Peyer's patch (tissue), 4 donors: Measurements from ENCODE around the gene MCOLN1.

Experiments used
- POLR2A ChIP-seq, 2 donors: fragments of 450-650 bp; IDR thresholded peaks; one replicate each; pipeline ENCODE4 v1.5.1; 2017; ENCODE audit warnings: antibody characterized with exemption in 2 of 2, mild to moderate bottlenecking in 2 of 2, moderate library complexity in 2 of 2
- TF ChIP-seq, protein P1 (sequence below), 6 experiments: fragments of 450-650 bp in 4 of 6; fragments of 200-600 bp in 2 of 6; sonication (generic) in 1 of 6; IDR thresholded peaks; one replicate each; pipeline ENCODE4 v1.5.1; 2017 to 2019; ENCODE audit warnings: antibody characterized with exemption in 6 of 6, mild to moderate bottlenecking in 3 of 6, moderate library complexity in 1 of 6

DNA sequence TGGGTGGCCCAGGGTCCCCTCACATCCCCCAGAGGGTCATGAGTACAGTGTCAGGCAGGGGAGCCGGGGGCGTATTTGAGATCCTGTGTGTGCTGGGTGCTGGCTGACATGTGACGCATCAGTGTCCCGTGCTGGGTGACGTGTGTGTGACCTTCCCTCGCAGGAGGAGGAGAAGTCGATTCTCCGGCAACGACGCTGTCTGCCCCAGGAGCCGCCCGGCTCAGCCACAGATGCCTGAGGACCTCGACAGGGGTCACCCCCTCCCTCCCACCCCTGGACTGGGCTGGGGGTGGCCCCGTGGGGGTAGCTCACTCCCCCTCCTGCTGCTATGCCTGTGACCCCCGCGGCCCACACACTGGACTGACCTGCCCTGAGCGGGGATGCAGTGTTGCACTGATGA is 38.9 kb downstream of the MCOLN1 start:
- TF ChIP-seq, protein P1, sequence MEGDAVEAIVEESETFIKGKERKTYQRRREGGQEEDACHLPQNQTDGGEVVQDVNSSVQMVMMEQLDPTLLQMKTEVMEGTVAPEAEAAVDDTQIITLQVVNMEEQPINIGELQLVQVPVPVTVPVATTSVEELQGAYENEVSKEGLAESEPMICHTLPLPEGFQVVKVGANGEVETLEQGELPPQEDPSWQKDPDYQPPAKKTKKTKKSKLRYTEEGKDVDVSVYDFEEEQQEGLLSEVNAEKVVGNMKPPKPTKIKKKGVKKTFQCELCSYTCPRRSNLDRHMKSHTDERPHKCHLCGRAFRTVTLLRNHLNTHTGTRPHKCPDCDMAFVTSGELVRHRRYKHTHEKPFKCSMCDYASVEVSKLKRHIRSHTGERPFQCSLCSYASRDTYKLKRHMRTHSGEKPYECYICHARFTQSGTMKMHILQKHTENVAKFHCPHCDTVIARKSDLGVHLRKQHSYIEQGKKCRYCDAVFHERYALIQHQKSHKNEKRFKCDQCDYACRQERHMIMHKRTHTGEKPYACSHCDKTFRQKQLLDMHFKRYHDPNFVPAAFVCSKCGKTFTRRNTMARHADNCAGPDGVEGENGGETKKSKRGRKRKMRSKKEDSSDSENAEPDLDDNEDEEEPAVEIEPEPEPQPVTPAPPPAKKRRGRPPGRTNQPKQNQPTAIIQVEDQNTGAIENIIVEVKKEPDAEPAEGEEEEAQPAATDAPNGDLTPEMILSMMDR (IDR thresholded peaks at IDR 0.05): no peak
- no peak for TF ChIP-seq POLR2A (IDR thresholded peaks at IDR 0.05)
